ENCODE data around the gene COPS3.

Gene COPS3

GRCh38 chr17:17315142-17315821 lies 34.2 kb upstream of the COPS3 start:
- Histone ChIP-seq H3K27ac (no peak overlapping the region), H3K4me3 (ENCODE audit: low read depth in 1 of 2, low read length in 1 of 2) (no peak overlapping the region), H3K36me3 (no peaks in the 10 kb centered on the region), H3K4me1 (ENCODE audit: control insufficient read depth in 1 of 2, insufficient read depth in 1 of 2, low read depth in 1 of 2, low read length in 1 of 2) (no peaks in the 10 kb centered on the region), H3K9me3 (no peaks in the 10 kb centered on the region), H3K27me3 (no peaks in the 10 kb centered on the region)
- no peak for TF ChIP-seq CTCF (IDR thresholded peaks at IDR 0.05)

- Histone ChIP-seq H3K36me3 (no peaks in the 10 kb centered on the region), H3K4me3 (ENCODE audit: low read depth in 1 of 2, low read length in 1 of 2) (no peak overlapping the region), H3K27me3 (no peaks in the 10 kb centered on the region), H3K9me3 (no peaks in the 10 kb centered on the region), H3K4me1 (ENCODE audit: control insufficient read depth in 1 of 2, insufficient read depth in 1 of 2, low read depth in 1 of 2, low read length in 1 of 2) (no peaks in the 10 kb centered on the region), H3K27ac (no peak overlapping the region)
- TF ChIP-seq CTCF (IDR thresholded peaks at IDR 0.05): no peak
These were observed 33.5 kb upstream of the COPS3 start for GRCh38 chr17:17314501-17315071.

- H3K4me1 ChIP-seq (ENCODE audit: control insufficient read depth in 1 of 2, insufficient read depth in 1 of 2, low read depth in 1 of 2, low read length in 1 of 2): peaks cover 4 to 9% of the 10 kb centered on the region in 2 experiments
- TF ChIP-seq CTCF (IDR thresholded peaks at IDR 0.05): peak; percentile 56
- no peaks in the 10 kb centered on the region for H3K36me3 ChIP-seq
- H3K9me3 ChIP-seq: no peaks in the 10 kb centered on the region
- H3K4me3 ChIP-seq (ENCODE audit: low read depth in 1 of 2, low read length in 1 of 2): no peak overlapping the region
- no peak overlapping the region for H3K27ac ChIP-seq
- no peaks in the 10 kb centered on the region for H3K27me3 ChIP-seq
These were observed 32.4 kb upstream of the COPS3 start for GRCh38 chr17:17313350-17313991.

- Histone ChIP-seq H3K36me3 (no peaks in the 10 kb centered on the region), H3K27me3 (peaks cover 14% of the 10 kb centered on the region), H3K4me1 (ENCODE audit: control insufficient read depth in 1 of 2, insufficient read depth in 1 of 2, low read depth in 1 of 2, low read length in 1 of 2) (peaks cover 11 to 27% of the 10 kb centered on the region in 2 experiments), H3K4me3 (ENCODE audit: low read depth in 1 of 2, low read length in 1 of 2) (no peak overlapping the region), H3K9me3 (no peaks in the 10 kb centered on the region), H3K27ac (no peak overlapping the region)
- no peak for TF ChIP-seq CTCF (IDR thresholded peaks at IDR 0.05)
These were observed 28.3 kb upstream of the COPS3 start for GRCh38 chr17:17309356-17309755.

- H3K9me3 ChIP-seq: no peaks in the 10 kb centered on the region
- H3K4me3 ChIP-seq (ENCODE audit: low read depth in 1 of 2, low read length in 1 of 2): no peak overlapping the region
- H3K27ac ChIP-seq: no peak overlapping the region
- H3K27me3 ChIP-seq: peaks cover 39% of the 10 kb centered on the region
- TF ChIP-seq CTCF (IDR thresholded peaks at IDR 0.05): no peak
- H3K4me1 ChIP-seq (ENCODE audit: control insufficient read depth in 1 of 2, insufficient read depth in 1 of 2, low read depth in 1 of 2, low read length in 1 of 2): peaks cover 34 to 49% of the 10 kb centered on the region in 2 experiments
- H3K36me3 ChIP-seq: no peaks in the 10 kb centered on the region
These were observed 24.3 kb upstream of the COPS3 start for GRCh38 chr17:17305281-17305801.
